NCI-H1930 (cell line): ENCODE results near the gene CD46.
A peak's percentile ranks its signal among the peaks of the same experiment; 100 is the strongest.

ENCODE experiments used
- DNase-seq, 2 experiments: peaks; one replicate each; lab custom pipeline; 2025; lab: John Stamatoyannopoulos, UW

CD46 gene

DNA sequence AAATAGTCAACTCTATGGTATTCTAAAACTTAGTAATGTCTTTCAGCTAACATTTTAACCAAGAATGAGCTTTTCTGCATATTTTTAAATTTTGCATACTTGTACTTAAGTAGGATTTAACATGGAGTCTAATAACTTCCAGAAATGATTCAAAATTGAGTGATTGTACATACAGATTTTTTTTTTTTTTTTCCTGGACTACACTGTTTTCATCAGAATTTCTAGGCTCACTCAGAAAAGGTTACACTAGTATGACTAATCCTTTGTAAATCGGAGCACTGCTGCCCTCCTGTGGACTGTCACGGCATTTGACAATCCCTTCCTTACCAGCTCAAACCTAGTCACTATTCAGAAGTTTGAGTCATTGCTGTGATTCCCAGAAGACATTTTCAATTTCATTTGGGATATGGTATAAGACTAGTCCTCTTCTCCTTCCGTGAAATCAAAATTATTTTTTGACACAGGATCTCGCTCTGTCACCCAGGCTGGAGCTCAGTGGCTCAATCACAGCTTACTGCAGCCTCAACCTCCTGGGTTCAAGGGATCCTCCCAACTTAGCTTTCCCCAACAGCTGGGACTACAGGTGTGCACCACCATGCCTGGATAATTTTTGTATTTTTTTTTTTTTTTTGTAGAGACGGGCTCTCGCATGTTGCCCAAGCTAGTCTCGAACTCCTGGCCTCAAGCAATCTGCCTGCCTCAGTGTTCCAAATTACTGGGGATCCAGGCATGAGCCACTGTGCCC lies 45.5 kb downstream of the CD46 start:
- DNase-seq: peak; percentile 12 to 23

DNA sequence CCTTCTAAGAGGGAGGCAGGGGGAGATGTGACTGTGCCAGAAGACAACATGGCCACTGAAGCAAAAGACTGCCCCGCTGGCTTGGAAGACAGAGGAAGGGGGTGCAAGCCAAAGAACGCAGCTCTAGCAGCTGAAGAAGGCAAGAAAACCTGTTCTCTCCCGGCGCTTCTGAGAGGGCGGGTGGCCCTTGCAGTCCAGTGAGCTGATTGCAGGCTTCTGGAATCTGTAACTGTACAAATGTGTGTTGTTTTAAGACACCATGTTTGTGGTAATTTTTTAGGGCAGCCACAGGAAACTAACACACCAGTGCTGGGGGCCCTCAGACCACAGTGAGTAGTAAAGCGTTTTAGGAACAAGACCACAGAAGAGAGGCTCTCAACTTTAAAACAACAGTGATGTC lies 47.0 kb downstream of the CD46 start:
- no peak for DNase-seq

DNA sequence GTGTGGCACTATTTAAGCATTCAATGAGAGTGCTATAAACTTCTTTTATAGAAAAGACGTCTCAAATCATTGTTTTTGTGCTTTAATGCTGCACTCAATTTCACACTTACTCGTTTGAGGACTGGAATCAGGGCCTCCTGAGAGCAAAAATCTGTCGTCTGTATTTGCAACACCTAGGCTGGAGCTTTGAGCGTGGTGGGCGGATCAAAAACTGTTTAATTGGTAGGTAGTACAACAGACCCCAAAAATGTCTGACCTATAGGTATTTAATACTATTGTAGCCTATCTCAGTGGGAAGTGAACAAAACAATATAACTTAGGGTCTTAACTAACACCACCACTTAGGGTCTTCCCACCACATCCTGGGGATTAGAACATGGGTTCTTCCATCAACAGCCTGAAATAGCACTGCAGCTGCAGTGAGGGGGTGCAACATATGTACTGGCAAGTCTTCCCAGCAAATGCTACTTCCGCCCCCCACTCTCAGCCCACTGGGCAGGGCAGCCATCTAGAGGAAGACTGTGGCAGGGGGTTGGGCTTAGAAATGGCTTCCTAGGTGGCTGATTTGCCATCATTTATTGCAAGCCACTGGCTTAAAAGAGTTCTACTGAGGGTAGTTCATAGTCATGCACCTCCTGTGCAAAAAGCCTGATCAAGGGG lies 48.3 kb downstream of the CD46 start:
- no peak for DNase-seq

DNA sequence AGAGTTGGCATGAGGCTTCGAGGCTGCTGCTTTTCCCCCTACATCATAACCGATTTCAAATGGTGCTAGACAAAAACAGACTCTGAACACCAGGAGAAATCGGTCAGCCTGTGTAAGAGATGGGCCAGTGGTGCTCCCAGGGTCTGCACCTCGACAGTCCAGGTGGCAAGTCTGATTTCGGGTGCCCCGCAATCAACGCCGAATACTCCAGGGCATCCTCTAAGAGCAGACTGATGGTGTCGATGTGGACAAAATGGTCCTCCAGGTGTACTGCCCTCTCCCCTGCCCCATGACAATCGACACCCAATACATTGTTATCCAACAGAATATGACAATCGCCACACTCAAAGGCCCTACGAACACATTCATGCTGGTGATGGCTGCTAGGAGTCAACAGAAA lies 50.0 kb downstream of the CD46 start:
- no peak for DNase-seq

DNA sequence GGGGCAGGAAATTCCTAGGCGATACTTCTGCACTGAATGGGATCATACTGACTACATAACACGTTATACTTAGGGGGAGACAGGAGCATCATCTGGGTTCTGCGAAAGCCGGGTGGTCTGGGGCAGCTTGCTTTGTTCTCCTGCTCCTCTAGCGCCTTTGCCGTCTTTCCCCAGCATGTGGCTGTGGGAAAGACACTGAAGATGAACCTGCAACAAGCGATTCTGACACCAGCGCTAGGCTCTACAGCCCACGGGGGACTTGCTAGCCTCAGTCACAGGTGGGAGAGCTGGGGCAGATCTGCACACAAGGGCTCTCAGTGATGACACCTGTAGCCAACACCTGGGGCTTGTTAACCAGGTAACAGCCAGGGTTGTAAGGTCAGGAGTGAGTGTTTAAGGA lies 51.8 kb downstream of the CD46 start:
- DNase-seq: no peak

DNA sequence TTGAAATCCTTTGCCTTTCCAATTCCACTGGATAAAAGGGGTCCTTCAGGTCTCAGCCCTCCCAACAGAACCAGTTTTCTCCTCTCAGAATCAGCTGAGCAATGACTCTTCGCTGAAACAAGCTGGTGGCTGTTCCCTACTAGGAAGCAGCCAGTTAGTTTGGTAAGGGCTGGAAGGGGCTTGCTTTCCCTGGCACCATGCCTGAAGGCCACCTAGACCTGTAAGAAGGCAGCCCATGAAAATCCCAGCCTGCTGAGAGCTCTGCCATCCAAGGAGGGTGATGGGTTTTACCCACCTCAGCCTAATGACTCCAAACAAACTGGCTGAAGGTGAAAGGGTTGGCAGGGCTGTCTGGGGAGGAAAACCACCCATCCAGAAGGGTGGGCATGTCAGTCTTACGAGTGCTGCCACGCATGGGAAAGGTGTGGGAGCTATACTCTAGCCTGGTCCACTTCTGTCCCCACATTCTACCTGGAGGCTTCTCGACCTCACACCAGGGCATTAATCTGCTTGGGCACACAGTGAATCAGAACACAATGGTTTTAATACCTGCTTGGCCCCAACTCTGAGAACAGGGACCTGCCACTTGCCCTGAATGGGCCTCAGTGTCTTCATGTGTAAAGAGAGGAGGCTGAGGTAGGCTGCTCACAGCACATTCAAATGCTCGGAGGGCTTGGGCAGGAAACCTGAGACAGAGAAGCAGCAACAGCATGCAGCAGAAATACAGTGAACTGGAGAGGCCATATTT lies 53.0 kb downstream of the CD46 start:
- DNase-seq: no peak

DNA sequence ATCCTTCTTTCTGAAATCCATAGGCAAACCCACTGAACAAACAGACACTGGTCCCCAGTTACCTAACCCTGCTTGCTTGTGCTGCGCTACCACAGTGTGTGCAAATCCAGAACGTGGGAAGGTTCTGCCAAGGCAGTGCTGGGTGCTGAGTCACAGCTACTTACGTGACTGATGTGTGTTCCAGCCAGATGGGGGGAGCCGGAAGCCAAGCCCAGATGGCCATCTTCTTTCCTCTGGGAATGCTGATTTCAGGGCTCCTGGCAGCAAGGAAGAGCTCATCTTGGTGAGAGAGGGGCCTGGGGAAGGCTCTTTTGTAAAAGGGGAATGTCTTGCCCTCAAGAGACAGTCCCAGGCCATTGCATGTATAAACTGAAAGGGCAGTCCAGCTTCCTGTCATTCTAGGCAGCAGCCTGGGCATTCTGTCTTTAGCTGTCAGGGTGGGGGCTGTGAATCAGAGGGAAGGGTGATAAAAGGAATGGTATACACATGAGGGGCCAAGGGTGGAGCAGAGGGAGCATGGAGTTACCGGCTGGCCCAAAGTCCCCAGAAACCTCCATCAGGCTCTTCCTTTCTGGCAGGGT lies 54.1 kb downstream of the CD46 start:
- no peak for DNase-seq

DNA sequence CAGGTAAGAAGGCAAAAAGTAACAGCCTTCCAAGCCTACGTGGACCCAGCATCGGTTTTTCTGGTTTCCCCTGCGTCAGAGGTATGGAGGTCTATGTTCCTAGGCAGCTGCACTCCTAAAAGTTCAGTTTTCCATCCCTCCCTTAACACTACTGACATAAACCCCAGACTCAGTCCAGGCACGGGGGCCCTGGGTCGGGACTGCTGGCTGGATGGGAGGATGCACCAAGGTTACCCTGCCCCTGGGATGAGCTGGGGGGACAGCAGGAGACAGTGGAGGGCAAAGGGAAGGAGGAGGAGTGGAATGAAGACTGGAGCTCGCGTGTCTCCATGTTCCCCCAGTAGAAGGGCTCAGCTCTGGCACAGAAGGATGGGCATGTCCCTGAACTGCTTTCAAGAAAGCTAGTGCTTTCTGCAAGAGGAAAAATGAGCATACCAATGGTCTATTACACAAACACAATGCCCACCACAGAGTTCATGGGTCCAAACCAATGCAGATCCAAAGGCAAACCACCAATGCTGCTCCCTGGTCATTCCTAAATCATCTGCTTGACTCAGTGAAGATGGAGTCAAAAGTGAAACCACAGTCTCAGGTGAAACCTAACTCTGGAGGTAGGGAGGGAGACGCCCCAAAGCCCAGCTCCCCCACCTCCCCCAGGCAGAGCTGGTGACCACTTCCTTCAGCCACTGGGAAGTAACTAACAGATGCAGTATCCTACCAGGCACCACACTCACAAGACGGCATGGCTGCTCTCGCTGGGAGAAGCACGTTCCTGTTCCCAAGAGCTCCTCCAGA lies 54.9 kb downstream of the CD46 start:
- no peak for DNase-seq

DNA sequence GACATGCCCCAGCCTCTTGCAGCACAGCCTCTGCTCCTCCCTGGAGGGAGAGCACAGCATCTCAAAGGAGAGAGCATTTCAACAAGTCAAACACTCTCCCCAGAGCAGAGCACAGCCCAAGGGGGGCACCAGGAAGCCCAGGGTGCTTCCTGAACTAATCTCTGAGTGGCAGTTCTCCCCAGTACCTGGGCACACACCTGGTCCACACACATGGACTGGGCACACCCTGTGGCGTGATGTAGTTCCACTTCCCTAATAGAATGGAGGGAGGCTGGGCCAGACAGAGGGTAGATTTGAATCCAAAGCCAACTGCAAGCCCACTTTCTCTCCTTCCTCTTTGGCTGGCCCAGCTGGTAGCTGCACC lies 55.5 kb downstream of the CD46 start:
- no peak for DNase-seq

DNA sequence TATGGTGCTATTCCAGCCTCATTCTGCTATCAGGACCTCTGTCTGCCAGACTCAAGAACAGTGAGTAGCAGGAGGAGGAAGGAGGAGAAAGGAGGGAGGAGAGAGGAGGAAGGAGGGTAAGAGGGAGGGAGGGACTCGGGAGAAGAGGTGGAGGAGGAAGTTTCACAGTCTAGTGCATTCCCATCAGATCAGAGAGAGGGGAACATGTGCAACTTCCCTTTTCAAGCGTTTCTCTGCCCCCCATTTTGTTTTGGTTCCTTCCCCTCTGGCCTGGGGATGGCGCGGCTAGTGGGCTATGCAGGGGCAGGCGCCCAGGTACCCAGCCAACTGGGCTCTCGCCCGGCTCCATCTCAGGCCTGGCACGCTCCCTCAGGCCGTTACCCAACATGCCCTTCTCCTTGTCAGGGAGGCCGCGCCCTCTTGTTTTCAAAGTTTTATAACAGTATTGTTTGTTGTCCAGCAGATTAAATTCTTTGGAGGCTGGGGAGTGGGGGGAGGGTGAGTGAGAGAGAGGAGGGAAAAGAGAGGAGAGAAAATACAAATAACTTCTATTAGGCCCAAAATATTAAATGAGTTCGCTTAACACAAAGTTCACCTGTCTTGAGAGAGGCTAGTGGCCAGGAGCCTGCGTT lies 56.0 kb downstream of the CD46 start:
- no peak for DNase-seq

DNA sequence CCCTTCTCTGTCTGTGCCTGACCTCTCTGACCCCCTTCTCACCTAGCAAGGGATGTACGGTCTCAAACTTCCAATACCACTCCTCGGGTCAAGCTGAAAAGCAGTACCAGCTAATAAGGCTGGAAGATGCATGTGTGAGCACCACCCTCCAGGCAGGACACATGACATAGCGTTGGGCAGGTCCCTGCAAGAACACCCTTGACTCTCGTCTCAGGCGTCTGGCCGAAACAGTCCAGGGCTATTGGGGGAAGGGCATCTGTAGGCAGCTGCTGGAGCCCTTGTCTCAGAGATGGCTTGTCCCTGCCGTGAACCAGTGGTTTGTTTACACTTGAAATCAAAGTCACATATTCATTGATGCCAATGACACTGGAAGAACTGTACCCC lies 56.5 kb downstream of the CD46 start:
- DNase-seq: no peak

DNA sequence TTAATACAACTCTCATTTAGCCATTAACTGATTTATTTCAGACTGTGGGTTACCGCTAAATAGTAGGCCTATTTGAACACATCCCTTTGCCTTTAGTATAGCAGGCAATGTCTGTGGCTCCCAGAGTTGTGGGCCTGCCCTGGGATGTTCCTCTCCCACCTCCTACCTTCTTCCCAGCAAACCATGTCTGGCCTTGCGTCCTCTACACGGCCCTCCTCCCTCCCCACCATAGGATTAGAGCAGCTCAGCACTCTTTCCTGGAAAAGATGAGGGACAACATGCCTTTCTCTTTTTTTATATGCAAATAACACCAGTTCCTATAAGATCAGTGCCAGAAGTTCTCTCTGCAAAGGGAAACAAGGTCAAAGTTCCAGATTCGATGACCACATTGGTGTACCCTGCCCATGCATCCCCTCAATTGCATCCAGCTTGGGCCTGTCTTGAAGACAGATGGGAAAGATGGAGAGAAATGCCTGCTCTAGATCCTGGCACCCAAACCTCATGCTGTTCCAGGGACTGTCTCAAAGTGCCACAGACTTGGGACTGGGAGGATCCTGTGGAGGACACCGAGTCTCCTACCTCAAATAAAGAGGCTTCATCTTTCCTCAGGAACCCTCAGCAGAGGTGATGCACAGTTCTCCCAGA lies 57.2 kb downstream of the CD46 start:
- no peak for DNase-seq

DNA sequence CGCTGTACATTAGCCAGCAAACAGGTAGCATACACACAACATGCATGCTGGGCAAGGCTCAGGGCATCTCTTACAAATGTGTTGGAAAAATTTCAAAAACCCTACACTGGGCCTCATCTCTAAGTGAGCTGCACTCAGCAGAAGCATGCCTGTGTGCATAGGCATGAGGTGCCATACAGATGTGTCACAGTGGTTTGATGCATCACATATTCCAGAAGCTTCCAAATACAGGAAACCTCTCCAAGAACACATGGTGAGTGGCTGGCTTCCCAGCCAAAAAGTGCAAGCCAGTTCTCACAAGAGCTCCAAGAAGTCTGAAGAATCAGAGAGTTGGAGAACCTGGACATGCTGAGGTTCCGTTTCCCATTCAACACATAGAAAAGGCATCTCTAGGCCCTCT lies 58.3 kb downstream of the CD46 start:
- no peak for DNase-seq

DNA sequence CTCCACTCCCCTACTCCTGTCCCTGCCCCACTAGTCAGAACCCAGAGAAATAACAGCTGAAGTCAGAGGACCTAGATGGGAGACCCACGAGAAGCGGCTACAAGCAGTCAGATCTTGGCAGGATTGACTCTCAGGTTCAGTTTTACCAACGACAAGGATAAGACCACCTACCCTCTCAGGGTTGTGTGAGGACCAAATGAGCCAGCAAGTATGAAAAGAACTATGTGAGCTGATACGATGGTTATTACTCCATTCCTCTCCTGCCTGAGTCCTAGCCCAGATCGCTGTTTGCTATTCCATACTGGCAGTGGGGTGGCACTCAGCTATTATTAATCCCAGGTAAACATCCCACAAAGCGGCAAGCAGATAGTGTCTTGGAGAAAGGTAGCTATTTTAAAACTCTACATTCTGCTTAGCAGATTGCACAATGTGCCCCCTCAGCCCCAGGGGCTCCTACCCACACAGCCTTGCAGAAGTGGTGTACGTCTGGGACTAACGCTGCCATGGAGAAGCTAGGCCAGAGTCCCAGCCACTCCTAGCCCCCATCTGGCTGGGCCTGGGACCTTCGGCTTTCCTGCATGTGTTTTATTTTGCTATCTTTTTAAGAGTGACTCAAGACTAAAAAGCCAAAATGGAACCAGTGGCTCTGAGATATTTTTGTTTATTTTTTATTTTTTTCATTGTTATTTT lies 58.9 kb downstream of the CD46 start:
- DNase-seq: no peak

DNA sequence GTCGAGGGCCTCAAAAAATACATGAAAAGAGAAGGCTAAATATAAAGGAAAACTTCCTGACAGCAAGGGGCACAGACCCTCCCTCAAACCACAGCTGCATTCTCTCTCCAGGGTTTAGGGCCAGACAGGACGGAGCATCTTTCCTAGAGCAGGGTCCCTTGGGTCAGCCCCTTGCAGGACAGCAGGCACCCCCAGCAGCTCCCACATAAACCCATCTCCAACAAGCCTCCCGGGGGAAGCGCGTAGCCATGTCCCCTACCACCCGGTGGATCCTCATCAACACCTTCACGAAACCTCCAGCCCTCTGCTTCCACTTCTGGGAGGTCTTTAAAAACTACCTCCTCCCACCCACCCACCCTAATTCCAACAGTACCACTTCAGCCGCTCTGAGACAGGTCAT lies 59.5 kb downstream of the CD46 start:
- no peak for DNase-seq

DNA sequence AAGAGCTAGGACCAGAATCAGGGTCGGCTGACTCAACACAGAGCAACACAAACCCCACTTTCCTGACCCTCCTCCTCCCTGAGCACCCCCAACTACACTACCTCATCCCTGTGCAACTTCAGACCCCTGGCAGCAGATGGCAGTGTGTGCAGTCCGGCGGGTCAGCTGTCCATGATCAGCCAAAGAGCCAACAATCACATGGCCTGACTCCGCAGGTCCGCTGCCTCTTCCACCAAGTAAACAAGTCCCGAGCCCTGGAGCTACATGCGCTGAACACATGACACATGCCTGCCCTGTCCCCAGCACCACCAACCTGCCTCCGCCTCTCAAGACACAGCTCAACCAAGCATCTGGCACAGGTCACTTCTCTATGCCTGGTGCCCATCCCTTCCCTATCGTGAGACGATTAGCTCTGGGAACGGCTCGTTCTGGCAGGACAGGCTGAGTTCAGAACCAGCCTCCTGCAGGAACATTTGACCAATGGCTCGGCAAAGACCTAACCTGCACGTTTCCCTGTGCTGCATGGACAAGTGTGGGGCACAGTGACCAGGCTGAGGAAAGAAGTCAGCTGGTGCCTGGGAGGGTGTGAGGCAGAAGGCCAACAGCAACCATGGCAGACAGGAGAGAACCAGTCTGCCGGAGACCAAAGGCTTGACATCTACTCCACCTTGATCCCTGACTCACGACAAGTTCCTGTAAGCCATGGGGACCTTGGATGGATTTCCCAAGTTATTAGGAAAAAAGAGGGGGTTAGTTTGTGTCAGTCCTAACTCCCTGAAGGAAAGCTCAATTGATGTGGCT lies 60.3 kb downstream of the CD46 start:
- DNase-seq: no peak

DNA sequence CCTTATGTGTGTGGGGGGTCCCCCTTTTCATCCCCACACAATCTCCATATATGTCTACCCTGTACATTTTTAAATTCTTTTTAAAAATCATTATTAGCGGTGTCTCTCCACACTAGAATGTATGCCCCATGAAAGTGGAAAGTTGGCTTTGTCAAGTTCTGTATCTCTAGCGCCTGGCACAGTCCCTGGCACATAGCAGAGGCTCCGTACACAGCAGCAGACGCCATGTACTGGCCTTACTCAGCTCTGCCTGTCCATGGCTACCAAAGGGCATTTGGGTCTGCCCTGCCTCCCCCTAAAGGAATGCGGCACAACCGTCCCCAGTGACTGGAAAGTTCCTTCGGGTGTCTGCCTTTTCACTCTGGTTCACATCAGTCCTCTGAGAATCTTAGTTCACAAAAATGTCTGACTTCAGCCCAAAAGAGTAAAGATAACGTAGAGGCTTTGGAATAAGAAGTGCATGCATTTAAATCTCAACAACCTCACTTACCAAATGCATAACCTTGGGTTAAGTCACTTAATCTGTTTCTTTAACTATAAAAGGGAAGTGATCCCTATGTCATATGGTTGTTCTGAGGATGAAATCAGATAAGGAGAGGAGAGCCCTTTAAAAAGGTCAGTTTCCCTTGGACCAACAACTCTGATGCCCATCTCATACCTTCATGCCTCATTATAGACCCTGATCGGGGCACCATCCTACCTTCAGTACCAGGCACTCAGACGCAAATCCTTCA lies 61.1 kb downstream of the CD46 start:
- no peak for DNase-seq

DNA sequence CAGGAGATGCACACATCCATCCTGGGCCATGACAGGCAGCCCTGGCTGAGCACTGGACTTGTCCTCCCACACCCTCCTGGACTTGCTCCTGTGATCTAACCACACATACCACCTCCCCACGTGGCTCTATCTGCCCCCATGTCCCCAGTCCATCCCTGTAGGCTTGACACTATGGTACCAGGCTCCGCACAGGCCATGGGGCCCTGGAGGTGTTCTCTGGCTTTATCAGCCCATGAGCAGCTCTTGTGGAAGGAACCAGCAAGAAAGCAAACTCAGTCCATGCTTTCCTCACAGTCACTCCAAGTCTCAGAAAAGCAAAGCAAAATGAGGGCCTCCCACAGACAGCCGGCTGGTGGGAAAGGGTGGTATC lies 61.6 kb downstream of the CD46 start:
- no peak for DNase-seq

DNA sequence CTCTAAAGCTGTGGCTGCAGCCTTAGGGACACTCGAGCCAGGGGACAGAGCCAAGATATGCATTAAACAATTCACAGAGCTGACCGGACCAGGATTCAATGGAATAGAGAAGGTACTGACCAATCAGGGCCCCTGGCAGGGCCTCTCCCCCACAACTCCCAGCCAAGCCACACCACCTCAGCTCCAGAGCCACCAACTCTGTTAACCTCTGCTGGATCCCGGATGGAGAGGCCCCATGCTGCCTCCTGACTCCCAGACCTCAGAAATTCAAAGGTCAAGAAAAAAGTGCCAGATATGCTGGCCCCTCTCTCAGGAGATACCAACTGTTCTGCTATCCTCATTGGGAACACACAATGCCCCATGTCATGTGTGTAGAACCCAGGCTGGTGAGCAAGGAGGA lies 62.1 kb downstream of the CD46 start:
- no peak for DNase-seq
